ENCODE results near the gene DNER. TPM values are rescaled to one million over a fixed set of nuclear protein-coding genes. Genes with fewer than 3 reads are reported as not detected.

Gene DNER
- total and polyA plus RNA-seq, 2 of the 13 experiments (the other 11 are each of a cell fraction or from before 2014, with no cell fraction given), result not detected

GRCh38 chr2:229714736-229715541, 584 bp upstream of the DNER start (continued):
- 0 out of 2 replicates have a peak, but pooled peaks have one; percentile 31 for TF ChIP-seq ZNF75D (CRISPR knock-in tag; IDR thresholded peaks at IDR 0.05; ENCODE audit: borderline replicate concordance)
- TF ChIP-seq HNRNPLL (IDR thresholded peaks at IDR 0.05; ENCODE audit: low read depth, low read length, poor library complexity, severe bottlenecking), result peak; percentile 46
- peak; percentile 94; the same call in 1 of the 2 replicates for TF ChIP-seq TSC22D2 (CRISPR knock-in tag; IDR thresholded peaks at IDR 0.05; ENCODE audit: borderline replicate concordance)
- no peak for TF ChIP-seq PRPF4 (IDR thresholded peaks at IDR 0.05; ENCODE audit: low read depth, low read length, poor library complexity, severe bottlenecking)
- no peak for TF ChIP-seq SMAD1 (CRISPR knock-in tag; IDR thresholded peaks at IDR 0.05; ENCODE audit: borderline replicate concordance, low read depth)
- TF ChIP-seq NFKB2 (CRISPR knock-in tag; IDR thresholded peaks at IDR 0.05; ENCODE audit: borderline replicate concordance), result peak; percentile 87; the same call in 1 of the 2 replicates
- no peak for TF ChIP-seq SRSF9 (IDR thresholded peaks at IDR 0.05; ENCODE audit: borderline replicate concordance, insufficient read depth, low read depth, low read length, poor library complexity, severe bottlenecking)
- peak; percentile 25; the same call in 1 of the 2 replicates for TF ChIP-seq ZFX (CRISPR knock-in tag; IDR thresholded peaks at IDR 0.05; ENCODE audit: low read depth)
- peak; percentile 93 for TF ChIP-seq ZBTB44 (CRISPR knock-in tag; IDR thresholded peaks at IDR 0.05)
- peak; percentile 65; the same call in 1 of the 2 replicates for TF ChIP-seq THAP9 (CRISPR knock-in tag; IDR thresholded peaks at IDR 0.05; ENCODE audit: borderline replicate concordance)
- TF ChIP-seq ZBTB42 (CRISPR knock-in tag; IDR thresholded peaks at IDR 0.05), result 0 out of 2 replicates have a peak, but pooled peaks have one; percentile 44
- TF ChIP-seq HINFP (CRISPR knock-in tag; IDR thresholded peaks at IDR 0.05; ENCODE audit: low read depth), result no peak
- TF ChIP-seq PPARG (CRISPR knock-in tag; conservative IDR thresholded peaks at IDR 0.05), result no peak
- TF ChIP-seq NBN (conservative IDR thresholded peaks at IDR 0.05), result no peak
- TF ChIP-seq PAXIP1 (CRISPR knock-in tag; conservative IDR thresholded peaks at IDR 0.05), result no peak

All from HepG2 (cell line).